Measurements from ENCODE around the gene SZT2. TPM values are rescaled to one million over a fixed set of nuclear protein-coding genes. Genes with fewer than 3 reads are reported as not detected.
A peak's percentile ranks its signal among the peaks of the same experiment; 100 is the strongest.

Gene SZT2
- total RNA-seq, 2 donors from 2014 or later = 25.9 to 61.6 TPM

DNA sequence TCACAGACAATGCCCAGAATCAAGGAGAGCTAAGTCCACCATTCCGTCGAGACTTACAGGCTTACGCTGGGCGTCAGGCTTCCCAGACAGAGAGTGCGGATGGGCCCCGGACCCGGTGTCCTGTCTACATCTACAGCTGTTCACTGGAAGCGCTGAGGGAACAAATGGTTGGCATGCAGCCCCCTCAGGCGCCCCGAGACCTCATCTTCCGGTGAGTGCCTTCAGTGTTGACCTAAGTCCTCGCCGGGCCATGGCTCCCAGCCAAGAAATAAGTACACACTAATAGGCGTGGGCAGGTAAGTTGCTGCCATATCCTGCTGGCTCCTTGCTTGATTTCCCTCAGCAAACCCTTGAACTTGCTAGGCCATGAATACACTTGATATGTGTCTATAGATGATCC, 37.8 kb downstream of the SZT2 start:
- DNase-seq (peak in 3 of 4 donors; percentile 21 to 58 (median 41)), ATAC-seq (no peak)
- intact Hi-C loops (cut with DNase I) = no loop called here
- Histone ChIP-seq H3K9me3 (no peaks in the 10 kb centered on the region), H3K36me3 (replicated peaks in 1 of 2; ENCODE audit: insufficient read depth in 1 of 2, low read depth in 2 of 2) (peaks cover 5 to 67% of the 10 kb centered on the region in 2 donors), H3K4me1 (no peaks in the 10 kb centered on the region), H3K27me3 (no peaks in the 10 kb centered on the region), H3K4me3 (no peak overlapping the region), H3K27ac (no peak overlapping the region)
- WGBS, 2 donors = 73 to 82% methylated on average over 8 to 13 of the region's 14 CpGs
- TF ChIP-seq, protein P1, sequence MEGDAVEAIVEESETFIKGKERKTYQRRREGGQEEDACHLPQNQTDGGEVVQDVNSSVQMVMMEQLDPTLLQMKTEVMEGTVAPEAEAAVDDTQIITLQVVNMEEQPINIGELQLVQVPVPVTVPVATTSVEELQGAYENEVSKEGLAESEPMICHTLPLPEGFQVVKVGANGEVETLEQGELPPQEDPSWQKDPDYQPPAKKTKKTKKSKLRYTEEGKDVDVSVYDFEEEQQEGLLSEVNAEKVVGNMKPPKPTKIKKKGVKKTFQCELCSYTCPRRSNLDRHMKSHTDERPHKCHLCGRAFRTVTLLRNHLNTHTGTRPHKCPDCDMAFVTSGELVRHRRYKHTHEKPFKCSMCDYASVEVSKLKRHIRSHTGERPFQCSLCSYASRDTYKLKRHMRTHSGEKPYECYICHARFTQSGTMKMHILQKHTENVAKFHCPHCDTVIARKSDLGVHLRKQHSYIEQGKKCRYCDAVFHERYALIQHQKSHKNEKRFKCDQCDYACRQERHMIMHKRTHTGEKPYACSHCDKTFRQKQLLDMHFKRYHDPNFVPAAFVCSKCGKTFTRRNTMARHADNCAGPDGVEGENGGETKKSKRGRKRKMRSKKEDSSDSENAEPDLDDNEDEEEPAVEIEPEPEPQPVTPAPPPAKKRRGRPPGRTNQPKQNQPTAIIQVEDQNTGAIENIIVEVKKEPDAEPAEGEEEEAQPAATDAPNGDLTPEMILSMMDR (IDR thresholded peaks at IDR 0.05) = no peak

DNA sequence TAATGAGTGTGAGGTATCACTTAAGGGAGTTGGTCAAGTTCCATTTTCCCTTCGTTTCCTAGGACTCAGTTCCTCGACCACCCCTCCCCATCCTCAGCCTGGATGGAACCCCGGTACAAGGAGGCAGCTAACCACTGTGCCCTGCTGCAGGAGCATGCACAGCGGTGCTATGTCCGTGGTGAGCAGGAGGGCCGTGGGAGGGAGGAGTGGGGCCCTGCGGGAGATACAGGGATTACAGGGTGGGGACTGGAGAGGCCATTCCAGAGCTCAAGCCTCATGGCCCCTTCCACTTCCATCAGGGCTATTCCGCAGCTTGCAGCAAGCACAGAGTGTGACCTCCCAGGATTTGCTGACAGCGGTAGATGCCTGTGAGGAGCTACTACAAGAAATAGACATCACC, 38.2 kb downstream of the SZT2 start:
- WGBS, 2 donors = 80 to 90% methylated on average over 4 to 8 of the region's 9 CpGs
- intact Hi-C loops (cut with DNase I) = no loop called here
- ATAC-seq (no peak), DNase-seq (no peak)
- Histone ChIP-seq H3K9me3 (no peaks in the 10 kb centered on the region), H3K36me3 (replicated peaks in 1 of 2; ENCODE audit: insufficient read depth in 1 of 2, low read depth in 2 of 2) (peaks cover 3 to 71% of the 10 kb centered on the region in 2 donors), H3K4me1 (no peaks in the 10 kb centered on the region), H3K4me3 (no peak overlapping the region), H3K27ac (no peak overlapping the region), H3K27me3 (no peaks in the 10 kb centered on the region)
- TF ChIP-seq POLR2A (IDR thresholded peaks at IDR 0.05) = no peak
- TF ChIP-seq, protein P1 (IDR thresholded peaks at IDR 0.05) = no peak

DNA sequence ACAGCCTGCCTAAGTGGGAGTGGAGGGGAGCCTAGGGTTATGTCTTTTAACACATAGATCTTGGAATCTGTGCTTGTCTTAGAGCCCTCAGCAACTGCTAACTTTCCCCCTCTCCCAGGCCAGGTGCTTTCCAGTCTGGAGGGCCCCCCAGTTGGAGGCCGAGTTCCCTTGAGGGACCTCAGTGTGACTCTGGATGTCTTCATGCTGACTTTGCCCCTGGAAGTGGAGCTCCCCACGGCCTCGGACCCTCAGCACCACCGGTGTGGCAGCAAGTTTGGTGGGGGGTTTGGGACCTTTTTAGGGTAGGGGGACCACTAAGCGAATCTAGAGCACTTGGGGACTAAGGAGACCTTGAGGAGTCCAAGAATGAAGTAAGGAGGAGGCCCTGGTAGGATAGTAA, 41.1 kb downstream of the SZT2 start:
- DNase-seq (no peak), ATAC-seq (no peak)
- H3K36me3 ChIP-seq (replicated peaks in 1 of 2; ENCODE audit: insufficient read depth in 1 of 2, low read depth in 2 of 2) = peaks cover 0 to 67% of the 10 kb centered on the region in 2 donors
- no peak for TF ChIP-seq POLR2A (IDR thresholded peaks at IDR 0.05)
- TF ChIP-seq, protein P1 (IDR thresholded peaks at IDR 0.05) = no peak
- H3K4me3 ChIP-seq = no peak overlapping the region
- WGBS, 2 donors = 94 to 100% methylated on average over 1 to 5 of the region's 5 CpGs
- intact Hi-C loops (cut with DNase I) = no loop called here
- H3K4me1 ChIP-seq = no peaks in the 10 kb centered on the region
- no peaks in the 10 kb centered on the region for H3K27me3 ChIP-seq
- no peak overlapping the region for H3K27ac ChIP-seq
- H3K9me3 ChIP-seq = no peaks in the 10 kb centered on the region

DNA sequence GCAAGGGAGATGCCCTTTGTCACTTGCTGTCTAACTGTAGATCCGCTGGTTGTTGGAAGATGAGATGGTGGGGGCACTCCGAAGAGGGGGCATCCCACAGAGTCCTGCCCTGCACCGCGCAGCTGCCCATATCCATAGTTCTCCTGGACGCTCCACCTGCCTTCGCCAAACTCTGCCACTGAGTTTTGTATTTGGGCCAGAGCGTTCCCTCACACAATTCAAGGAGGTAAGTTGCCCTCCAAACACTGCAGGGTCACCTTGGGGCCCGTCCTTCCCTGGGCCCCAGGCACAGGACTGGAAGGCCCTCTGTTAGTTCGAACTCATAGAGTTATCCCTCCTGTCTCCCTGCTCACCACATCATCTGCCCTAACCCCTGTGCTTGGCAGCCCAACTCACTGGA, 42.0 kb downstream of the SZT2 start:
- H3K9me3 ChIP-seq = no peaks in the 10 kb centered on the region
- no peaks in the 10 kb centered on the region for H3K4me1 ChIP-seq
- DNase-seq = no peak
- no peak overlapping the region for H3K4me3 ChIP-seq
- intact Hi-C loops (cut with DNase I) = no loop called here
- H3K27ac ChIP-seq = no peak overlapping the region
- no peaks in the 10 kb centered on the region for H3K27me3 ChIP-seq
- peaks cover 0 to 64% of the 10 kb centered on the region in 2 donors for H3K36me3 ChIP-seq (replicated peaks in 1 of 2; ENCODE audit: insufficient read depth in 1 of 2, low read depth in 2 of 2)
- no peak for ATAC-seq
- 91 to 95% methylated on average over 9 of the region's 9 CpGs for WGBS, 2 donors
- TF ChIP-seq POLR2A (IDR thresholded peaks at IDR 0.05) = no peak
- TF ChIP-seq, protein P1 (IDR thresholded peaks at IDR 0.05) = no peak

- H3K4me1 ChIP-seq = no peaks in the 10 kb centered on the region
- no peaks in the 10 kb centered on the region for H3K9me3 ChIP-seq
- H3K4me3 ChIP-seq = no peak overlapping the region
- no peak for TF ChIP-seq POLR2A (IDR thresholded peaks at IDR 0.05)
- TF ChIP-seq, protein P1 (IDR thresholded peaks at IDR 0.05) = no peak
- H3K27ac ChIP-seq = no peak overlapping the region
- ATAC-seq (no peak), DNase-seq (no peak)
- WGBS, 2 donors = 96 to 97% methylated on average over 7 to 9 of the region's 9 CpGs
- H3K36me3 ChIP-seq (replicated peaks in 1 of 2; ENCODE audit: insufficient read depth in 1 of 2, low read depth in 2 of 2) = peaks cover 0 to 57% of the 10 kb centered on the region in 2 donors
- intact Hi-C loops (cut with DNase I) = no loop called here
- no peaks in the 10 kb centered on the region for H3K27me3 ChIP-seq
Observed at GRCh38 chr1:43432171-43432860, 42.6 kb downstream of the SZT2 start.
